ENCODE measurements around the gene MED7. TPM values are rescaled to one million over a fixed set of nuclear protein-coding genes. Genes with fewer than 3 reads are reported as not detected.

MED7 gene, protein sequence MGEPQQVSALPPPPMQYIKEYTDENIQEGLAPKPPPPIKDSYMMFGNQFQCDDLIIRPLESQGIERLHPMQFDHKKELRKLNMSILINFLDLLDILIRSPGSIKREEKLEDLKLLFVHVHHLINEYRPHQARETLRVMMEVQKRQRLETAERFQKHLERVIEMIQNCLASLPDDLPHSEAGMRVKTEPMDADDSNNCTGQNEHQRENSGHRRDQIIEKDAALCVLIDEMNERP
- total RNA-seq: 8.1 and 8.7 TPM in 2 replicates

DNA sequence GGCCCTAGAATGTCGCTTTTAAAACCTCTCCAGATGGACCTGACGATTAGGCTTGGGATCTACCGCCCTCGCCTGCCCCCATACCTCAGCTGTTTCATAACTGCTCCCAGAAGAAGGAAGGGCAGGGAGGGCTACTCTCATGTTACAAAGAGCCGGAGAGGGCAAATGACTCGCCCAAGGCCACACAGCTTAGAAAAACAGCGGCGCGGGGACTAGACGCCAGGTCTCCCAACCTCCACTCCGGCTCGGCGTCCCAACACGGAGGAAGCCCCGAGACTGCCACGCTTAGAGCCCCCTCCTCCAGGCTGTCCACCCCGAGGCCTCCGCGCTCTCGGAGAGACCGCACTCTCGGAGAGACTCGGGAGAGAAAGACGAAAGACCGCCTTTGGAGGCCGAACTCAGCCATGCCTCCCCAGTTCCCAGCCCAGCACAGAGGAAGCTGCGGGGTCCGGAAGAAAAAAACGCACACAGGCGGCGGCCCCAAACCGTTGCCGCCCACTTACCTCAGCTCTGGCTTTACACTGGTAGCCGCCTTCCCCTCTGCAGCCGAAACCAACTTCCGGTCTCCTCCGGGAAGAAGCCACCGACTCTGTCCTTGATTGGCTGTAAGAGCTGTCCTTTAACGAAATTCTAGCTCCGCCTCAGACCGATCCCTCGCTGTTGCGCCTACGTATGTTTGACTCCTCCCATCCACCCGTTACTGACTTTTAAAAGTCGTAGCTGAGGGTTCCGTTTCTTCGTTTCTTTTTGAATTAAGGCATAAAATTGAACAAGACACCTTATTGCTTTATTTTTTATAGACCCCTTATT, at the start of gene MED7:
Gene MED7, minus strand, starts transcription at position 549 of the 810 bp plus-strand sequence. CDS start 3,434 bp downstream, outside the sequence.

DNA sequence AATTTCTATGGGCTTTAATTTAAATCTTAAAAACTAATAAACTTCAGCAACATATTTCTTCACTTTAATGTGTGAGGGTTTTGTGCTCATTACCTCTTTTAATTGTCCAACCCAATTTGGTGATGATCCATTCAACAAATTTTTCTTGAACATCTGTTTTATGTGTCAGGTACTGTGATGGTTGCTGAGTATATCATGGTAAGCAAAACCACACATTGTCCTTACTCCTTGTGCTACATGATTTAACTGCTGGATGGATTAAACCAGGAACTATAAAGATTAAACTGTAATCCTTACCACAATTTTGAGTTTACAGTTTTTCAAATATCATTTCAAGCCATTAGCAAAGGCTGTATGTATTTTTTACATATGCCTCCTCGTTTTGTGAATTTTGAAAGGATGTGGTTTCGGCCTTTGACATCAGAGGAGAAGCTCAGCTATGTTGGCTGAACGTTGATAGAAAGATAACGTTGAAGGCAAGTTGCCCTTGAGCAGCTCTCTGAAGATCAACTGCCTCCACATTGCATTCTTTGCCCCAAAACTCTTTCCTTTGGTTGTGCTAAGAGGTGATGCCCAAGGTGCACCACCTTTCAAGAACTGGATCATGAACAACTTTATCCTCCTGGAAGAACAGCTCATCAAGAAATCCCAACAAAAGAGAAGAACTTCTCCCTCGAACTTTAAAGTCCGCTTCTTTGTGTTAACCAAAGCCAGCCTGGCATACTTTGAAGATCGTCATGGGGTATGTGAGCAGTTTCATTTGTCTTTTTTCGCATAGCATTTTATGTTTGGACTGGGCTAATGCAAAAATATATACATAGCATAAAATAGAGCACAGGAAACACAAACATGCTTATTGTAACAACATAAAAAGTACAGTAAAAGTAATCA, 38.0 kb upstream of the MED7 start, which contains the start of gene ITK:
Gene ITK, plus strand, starts transcription at position 467 of the 891 bp plus-strand sequence. Its CDS starts 138 bp downstream, at position 605.

DNA sequence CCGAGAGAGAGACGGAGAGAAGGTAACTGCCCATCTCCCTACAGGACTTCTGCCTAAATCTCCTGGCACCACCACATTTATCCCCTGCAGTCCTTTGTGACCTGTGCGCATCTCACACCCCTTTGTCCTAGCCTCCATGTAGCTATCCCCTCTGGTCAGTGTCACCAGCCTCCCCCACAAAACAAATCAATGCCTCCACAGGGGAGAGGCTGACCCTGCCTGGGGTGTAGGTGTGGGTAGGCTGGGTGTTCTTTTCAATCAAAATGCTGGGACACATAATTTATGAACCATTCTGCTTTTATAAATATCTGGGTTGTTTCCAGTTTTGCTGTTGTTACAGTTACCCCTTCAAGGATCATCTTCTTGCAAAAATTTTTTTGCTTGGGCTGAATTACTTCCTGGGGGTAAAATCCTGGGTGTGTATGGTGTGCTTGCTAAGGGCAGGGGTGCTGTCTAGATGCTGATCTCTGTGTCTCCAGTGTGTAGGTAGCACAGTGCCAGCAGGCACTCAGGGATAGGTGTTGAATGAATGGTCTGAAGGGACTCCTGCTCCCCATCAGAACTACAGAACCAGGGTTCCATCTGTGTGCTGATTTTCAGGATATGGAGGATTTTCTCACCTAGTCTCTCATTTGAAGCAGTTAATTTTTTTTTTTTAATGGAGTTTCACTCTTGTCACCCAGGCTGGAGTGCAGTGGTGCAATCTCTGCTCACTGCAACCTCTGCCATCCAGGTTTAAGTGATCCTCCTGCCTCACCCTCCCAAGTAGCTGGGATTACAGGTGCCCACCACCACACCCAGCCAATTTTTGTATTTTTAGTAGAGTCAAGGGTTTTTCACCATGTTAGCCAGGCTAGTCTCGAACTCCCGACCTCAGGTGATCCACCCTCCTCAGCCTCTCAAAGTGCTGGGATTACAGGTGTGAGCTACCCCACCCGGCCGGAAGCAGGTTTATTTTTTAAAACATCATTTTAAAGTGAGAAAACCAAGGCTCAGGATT, 23.8 kb upstream of the MED7 start, which contains the start of gene GARIN3:
Gene GARIN3, minus strand, starts transcription at position 51 of the 1,000 bp plus-strand sequence. CDS start 96 bp downstream, outside the sequence.

DNA sequence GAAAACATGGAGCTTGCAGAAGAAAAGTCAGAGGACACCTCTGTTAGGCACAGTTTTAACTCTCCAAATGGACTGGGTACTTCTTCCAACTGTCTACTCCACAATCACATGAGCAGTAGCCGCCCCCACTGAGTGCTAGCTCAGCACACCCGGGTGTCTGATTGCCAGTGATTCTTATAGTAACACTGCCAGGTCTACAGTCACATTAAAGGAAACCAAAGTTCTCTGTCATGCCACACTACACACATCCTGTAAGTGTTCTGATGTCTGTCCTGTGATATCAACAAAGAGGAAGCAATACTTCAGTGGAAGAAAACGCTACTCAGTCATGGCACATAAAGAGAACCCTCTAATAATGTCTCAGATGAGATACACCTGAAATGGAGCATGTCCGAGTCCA, 33.7 kb downstream of the MED7 start, which contains the start of gene HAVCR2:
Gene HAVCR2, minus strand, starts transcription at position 69 of the 400 bp plus-strand sequence. Its CDS starts 61 bp downstream, at position 8.

Other genes with a start within 250 kb of the MED7 start
- gene TIMD4, start 179.6 kb downstream of the MED7 start, total RNA-seq: not detected in 2 replicates
- not detected in 2 replicates for gene HAVCR1, start 83.7 kb downstream of the MED7 start, total RNA-seq
- gene HAVCR2, start 33.8 kb downstream of the MED7 start, total RNA-seq: 0.39 and 0.88 TPM in 2 replicates
- gene GARIN3, start 23.4 kb upstream of the MED7 start, total RNA-seq: not detected in 2 replicates
- not detected in 2 replicates for gene ITK, start 38.0 kb upstream of the MED7 start, total RNA-seq
- 9.4 and 17.1 TPM in 2 replicates for gene CYFIP2, start 123.3 kb upstream of the MED7 start, total RNA-seq

Measured in epithelial cell of alveolus of lung (primary cell).